ENCODE measurements around the gene CD300LD. TPM values are rescaled to one million over a fixed set of nuclear protein-coding genes. Genes with fewer than 3 reads are reported as not detected.

The CD300LD gene
- total RNA-seq, 1 experiment from 2014 or later, result not detected

- TF ChIP-seq, protein P1, sequence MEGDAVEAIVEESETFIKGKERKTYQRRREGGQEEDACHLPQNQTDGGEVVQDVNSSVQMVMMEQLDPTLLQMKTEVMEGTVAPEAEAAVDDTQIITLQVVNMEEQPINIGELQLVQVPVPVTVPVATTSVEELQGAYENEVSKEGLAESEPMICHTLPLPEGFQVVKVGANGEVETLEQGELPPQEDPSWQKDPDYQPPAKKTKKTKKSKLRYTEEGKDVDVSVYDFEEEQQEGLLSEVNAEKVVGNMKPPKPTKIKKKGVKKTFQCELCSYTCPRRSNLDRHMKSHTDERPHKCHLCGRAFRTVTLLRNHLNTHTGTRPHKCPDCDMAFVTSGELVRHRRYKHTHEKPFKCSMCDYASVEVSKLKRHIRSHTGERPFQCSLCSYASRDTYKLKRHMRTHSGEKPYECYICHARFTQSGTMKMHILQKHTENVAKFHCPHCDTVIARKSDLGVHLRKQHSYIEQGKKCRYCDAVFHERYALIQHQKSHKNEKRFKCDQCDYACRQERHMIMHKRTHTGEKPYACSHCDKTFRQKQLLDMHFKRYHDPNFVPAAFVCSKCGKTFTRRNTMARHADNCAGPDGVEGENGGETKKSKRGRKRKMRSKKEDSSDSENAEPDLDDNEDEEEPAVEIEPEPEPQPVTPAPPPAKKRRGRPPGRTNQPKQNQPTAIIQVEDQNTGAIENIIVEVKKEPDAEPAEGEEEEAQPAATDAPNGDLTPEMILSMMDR (conservative IDR thresholded peaks at IDR 0.05; ENCODE audit: low read depth, low read length), result no peak
- no peak for TF ChIP-seq EZH2 (IDR thresholded peaks at IDR 0.05; ENCODE audit: borderline replicate concordance, low read depth, low read length, poor library complexity, severe bottlenecking)
- ChIA-PET POLR2A (ENCODE audit: low non-redundant PET) (interaction anchor here (0.6 kb wide), 1 partner anchor 29 kb away, joined by 3 read pairs; no protein-coding TSS in a partner anchor), CTCF (no interaction called here)
- no peak for DNase-seq (ENCODE audit: low spot score)
- intact Hi-C loops (cut with micrococcal nuclease; ENCODE audit: unreplicated experiment), result no loop called here
- peaks cover 6% of the 10 kb centered on the region for H3K27me3 ChIP-seq (replicated peaks; ENCODE audit: insufficient read depth, low read depth, low read length, poor library complexity)
- no TSS peak for BruUV-seq (replicated peaks)
- no peak overlapping the region for H3K27ac ChIP-seq (ENCODE audit: low read depth, low read length, poor library complexity, severe bottlenecking)
- no peaks in the 10 kb centered on the region for H3K4me1 ChIP-seq (ENCODE audit: insufficient read depth, low read length, poor library complexity, severe bottlenecking)
- H3K36me3 ChIP-seq (ENCODE audit: insufficient read depth, low read length, poor library complexity, severe bottlenecking), result no peaks in the 10 kb centered on the region
- no peak overlapping the region for H3K4me3 ChIP-seq (ENCODE audit: low read depth, low read length, poor library complexity, severe bottlenecking)
- no peaks in the 10 kb centered on the region for H3K9me3 ChIP-seq (ENCODE audit: low read depth, low read length, poor library complexity, severe bottlenecking)
Observed at GRCh38 chr17:74595037-74595750, 3.1 kb upstream of the CD300LD start.

GRCh38 chr17:74591503-74591902 is 580 bp downstream of the CD300LD start:
- no peak overlapping the region for H3K27ac ChIP-seq (ENCODE audit: low read depth, low read length, poor library complexity, severe bottlenecking)
- no peak for TF ChIP-seq EZH2 (IDR thresholded peaks at IDR 0.05; ENCODE audit: borderline replicate concordance, low read depth, low read length, poor library complexity, severe bottlenecking)
- TF ChIP-seq, protein P1 (conservative IDR thresholded peaks at IDR 0.05; ENCODE audit: low read depth, low read length), result no peak
- H3K27me3 ChIP-seq (replicated peaks; ENCODE audit: insufficient read depth, low read depth, low read length, poor library complexity), result peaks cover 6% of the 10 kb centered on the region
- no peaks in the 10 kb centered on the region for H3K4me1 ChIP-seq (ENCODE audit: insufficient read depth, low read length, poor library complexity, severe bottlenecking)
- intact Hi-C loops (cut with micrococcal nuclease; ENCODE audit: unreplicated experiment), result no loop called here
- no peak for DNase-seq (ENCODE audit: low spot score)
- BruUV-seq (replicated peaks), result no TSS peak
- H3K9me3 ChIP-seq (ENCODE audit: low read depth, low read length, poor library complexity, severe bottlenecking), result no peaks in the 10 kb centered on the region
- H3K4me3 ChIP-seq (ENCODE audit: low read depth, low read length, poor library complexity, severe bottlenecking), result no peak overlapping the region
- ChIA-PET POLR2A (ENCODE audit: low non-redundant PET) (no interaction called here), CTCF (interaction anchor here (0.6 kb wide), 1 partner anchor 145 kb away, joined by 5 read pairs; the partner anchor contains the start of gene RAB37)
- no peaks in the 10 kb centered on the region for H3K36me3 ChIP-seq (ENCODE audit: insufficient read depth, low read length, poor library complexity, severe bottlenecking)

DNA sequence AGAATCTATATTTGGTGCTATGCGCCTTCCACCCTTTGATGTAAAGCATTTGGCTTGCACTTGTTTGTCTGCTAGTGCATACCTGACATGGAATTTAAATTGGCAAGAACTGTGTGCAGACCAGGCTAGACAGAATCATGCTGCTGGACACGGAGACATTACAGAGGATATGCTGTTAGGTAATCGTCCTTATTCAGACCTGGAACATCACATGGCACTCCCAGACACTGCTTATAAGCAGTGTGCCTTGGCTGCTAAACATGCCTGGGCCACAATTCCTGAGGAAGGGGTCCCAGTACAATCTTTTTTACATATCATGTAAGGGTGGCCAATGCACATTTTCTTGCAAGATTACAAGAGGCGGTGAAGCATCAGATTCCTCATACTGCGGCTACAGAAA is 6.4 kb downstream of the CD300LD start:
- Histone ChIP-seq H3K36me3 (ENCODE audit: insufficient read depth, low read length, poor library complexity, severe bottlenecking) (no peaks in the 10 kb centered on the region), H3K27ac (ENCODE audit: low read depth, low read length, poor library complexity, severe bottlenecking) (no peak overlapping the region), H3K4me3 (ENCODE audit: low read depth, low read length, poor library complexity, severe bottlenecking) (no peak overlapping the region), H3K27me3 (replicated peaks; ENCODE audit: insufficient read depth, low read depth, low read length, poor library complexity) (peaks cover 9% of the 10 kb centered on the region), H3K4me1 (ENCODE audit: insufficient read depth, low read length, poor library complexity, severe bottlenecking) (no peaks in the 10 kb centered on the region), H3K9me3 (ENCODE audit: low read depth, low read length, poor library complexity, severe bottlenecking) (no peaks in the 10 kb centered on the region)
- no peak for DNase-seq (ENCODE audit: low spot score)
- no peak for TF ChIP-seq EZH2 (IDR thresholded peaks at IDR 0.05; ENCODE audit: borderline replicate concordance, low read depth, low read length, poor library complexity, severe bottlenecking)
- TF ChIP-seq, protein P1 (conservative IDR thresholded peaks at IDR 0.05; ENCODE audit: low read depth, low read length), result no peak
- no TSS peak for BruUV-seq (replicated peaks)
- intact Hi-C loops (cut with micrococcal nuclease; ENCODE audit: unreplicated experiment), result no loop called here
- ChIA-PET CTCF (no interaction called here), POLR2A (ENCODE audit: low non-redundant PET) (no interaction called here)

All from A673 (cell line).